ENCODE data around the gene PCSK2.

The PCSK2 gene

DNA sequence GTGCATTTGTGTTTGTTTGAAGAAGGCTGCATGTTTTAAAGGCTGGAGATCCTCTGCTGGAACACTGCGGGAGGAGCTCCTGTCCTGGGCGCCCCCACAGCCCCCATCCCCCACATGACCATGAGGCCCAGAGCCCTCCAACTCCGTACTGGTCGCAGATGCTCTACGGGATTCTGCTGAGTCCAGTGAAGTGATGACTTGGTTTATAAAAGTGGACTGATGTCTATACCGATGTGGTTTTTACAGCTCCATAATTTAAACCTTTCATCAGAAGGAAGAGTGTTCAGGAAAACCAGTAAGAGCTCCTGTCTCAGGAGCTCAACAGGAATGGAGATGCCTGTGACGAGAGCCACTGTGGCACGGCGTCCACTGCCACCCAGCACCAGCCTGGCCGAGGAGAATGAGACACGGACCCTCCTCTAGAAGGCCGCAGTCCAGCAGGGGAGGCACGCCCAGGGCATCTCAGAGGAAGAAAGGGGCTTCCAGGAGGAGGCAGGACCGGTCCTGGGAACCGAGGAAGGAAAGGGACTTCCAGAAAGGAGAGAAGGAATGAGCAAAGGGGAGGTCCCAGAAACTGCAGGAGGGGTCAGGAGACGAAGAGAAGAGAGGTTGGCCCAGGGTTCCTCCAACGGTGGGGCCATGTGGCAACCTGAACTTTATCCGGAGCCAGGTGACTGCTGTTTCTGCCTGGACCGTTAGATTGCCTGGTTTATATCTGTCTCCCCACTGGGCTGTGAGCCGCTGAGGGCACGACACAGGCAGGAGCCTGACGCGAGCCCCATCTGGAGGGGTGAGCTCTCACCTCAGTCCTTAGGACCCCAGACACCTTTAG is 277.4 kb downstream of the PCSK2 start:
- peak overlapping the region; percentile 78 for H3K4me3 ChIP-seq (ENCODE audit: low read depth, low read length)
- H3K79me2 ChIP-seq (ENCODE audit: control insufficient read depth, insufficient read depth, low read length, unreplicated experiment), result no peaks in the 10 kb centered on the region
- peaks cover 4% of the 10 kb centered on the region for H3K4me1 ChIP-seq (ENCODE audit: control insufficient read depth, insufficient read depth, low read length, unreplicated experiment)
- H2AFZ ChIP-seq (ENCODE audit: low read length, unreplicated experiment), result peak overlapping the region; percentile 29
- no peak overlapping the region for H3K27ac ChIP-seq (ENCODE audit: low read depth, low read length)
- no peaks in the 10 kb centered on the region for H3K27me3 ChIP-seq (ENCODE audit: insufficient read depth, low read length)
- no peaks in the 10 kb centered on the region for H3K36me3 ChIP-seq (ENCODE audit: insufficient read depth, low read length)

DNA sequence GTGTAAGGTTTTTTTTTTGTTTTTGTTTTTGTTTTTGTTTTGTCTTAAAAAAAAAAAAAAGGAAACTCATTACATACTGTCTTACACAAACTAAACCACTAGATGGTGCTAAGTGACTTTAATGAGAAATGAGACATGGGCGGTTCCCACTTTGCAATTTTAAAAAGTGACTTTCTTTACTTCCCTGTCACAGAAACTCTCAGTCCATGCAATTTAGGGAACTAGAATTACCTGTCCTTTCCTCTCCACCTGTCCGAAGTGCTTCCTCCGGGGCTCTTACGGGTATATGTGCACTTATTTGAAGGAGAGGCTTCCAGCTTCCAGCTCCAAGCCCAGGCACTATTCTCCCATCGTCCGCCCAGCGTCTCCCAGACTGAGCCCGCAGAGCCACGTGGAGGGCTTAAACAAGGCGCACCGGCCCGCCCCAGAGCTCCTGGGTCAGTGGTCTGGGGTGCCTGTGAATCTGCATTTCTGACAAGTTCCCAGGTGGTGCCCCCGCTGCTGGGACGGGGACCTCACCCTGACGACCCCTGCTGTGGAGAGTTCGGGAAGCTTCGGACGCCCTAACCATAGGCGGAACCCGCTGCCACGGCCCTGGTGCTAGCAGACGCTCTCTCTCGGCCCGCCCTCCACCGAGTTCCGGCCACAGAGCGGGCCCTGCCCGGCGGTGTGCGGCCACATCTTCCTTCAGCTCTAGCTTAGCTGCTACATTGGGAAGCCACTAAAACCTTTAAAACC is 278.2 kb downstream of the PCSK2 start:
- Histone ChIP-seq H3K27ac (ENCODE audit: low read depth, low read length) (no peak overlapping the region), H3K27me3 (ENCODE audit: insufficient read depth, low read length) (no peaks in the 10 kb centered on the region), H3K4me3 (ENCODE audit: low read depth, low read length) (peak overlapping the region; percentile 78), H2AFZ (ENCODE audit: low read length, unreplicated experiment) (peak overlapping the region; percentile 88), H3K79me2 (ENCODE audit: control insufficient read depth, insufficient read depth, low read length, unreplicated experiment) (no peaks in the 10 kb centered on the region), H3K4me1 (ENCODE audit: control insufficient read depth, insufficient read depth, low read length, unreplicated experiment) (peaks cover 4% of the 10 kb centered on the region), H3K36me3 (ENCODE audit: insufficient read depth, low read length) (no peaks in the 10 kb centered on the region)

GRCh38 chr20:17505636-17506517 is 279.0 kb downstream of the PCSK2 start:
- no peaks in the 10 kb centered on the region for H3K79me2 ChIP-seq (ENCODE audit: control insufficient read depth, insufficient read depth, low read length, unreplicated experiment)
- H3K27me3 ChIP-seq (ENCODE audit: insufficient read depth, low read length), result no peaks in the 10 kb centered on the region
- H2AFZ ChIP-seq (ENCODE audit: low read length, unreplicated experiment), result peak overlapping the region; percentile 88
- no peak overlapping the region for H3K27ac ChIP-seq (ENCODE audit: low read depth, low read length)
- H3K36me3 ChIP-seq (ENCODE audit: insufficient read depth, low read length), result no peaks in the 10 kb centered on the region
- peaks cover 4% of the 10 kb centered on the region for H3K4me1 ChIP-seq (ENCODE audit: control insufficient read depth, insufficient read depth, low read length, unreplicated experiment)
- H3K4me3 ChIP-seq (ENCODE audit: low read depth, low read length), result peak overlapping the region; percentile 78

- H3K4me1 ChIP-seq (ENCODE audit: control insufficient read depth, insufficient read depth, low read length, unreplicated experiment), result peaks cover 4% of the 10 kb centered on the region
- H3K36me3 ChIP-seq (ENCODE audit: insufficient read depth, low read length), result no peaks in the 10 kb centered on the region
- no peaks in the 10 kb centered on the region for H3K27me3 ChIP-seq (ENCODE audit: insufficient read depth, low read length)
- no peak overlapping the region for H3K4me3 ChIP-seq (ENCODE audit: low read depth, low read length)
- H3K27ac ChIP-seq (ENCODE audit: low read depth, low read length), result no peak overlapping the region
- no peak overlapping the region for H2AFZ ChIP-seq (ENCODE audit: low read length, unreplicated experiment)
- no peaks in the 10 kb centered on the region for H3K79me2 ChIP-seq (ENCODE audit: control insufficient read depth, insufficient read depth, low read length, unreplicated experiment)
Observed at GRCh38 chr20:17507032-17507431, 280.2 kb downstream of the PCSK2 start.

DNA sequence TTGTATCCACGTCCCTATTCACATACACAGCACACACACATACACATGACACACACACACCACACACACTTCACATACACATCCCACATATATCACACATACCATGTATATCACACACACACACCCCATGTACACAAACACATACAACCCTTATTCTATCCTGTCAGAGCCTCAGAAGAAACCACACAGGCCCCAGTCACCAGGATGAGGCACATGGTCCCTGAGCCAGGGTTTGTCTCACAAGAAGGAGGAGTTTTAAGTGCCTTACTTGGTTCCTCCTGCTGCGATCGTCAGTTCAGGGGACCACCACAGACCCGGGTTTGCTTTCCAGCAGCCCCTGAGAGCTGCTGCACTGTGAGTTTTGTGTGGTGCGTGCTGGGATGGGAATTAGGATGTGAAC is 280.7 kb downstream of the PCSK2 start:
- Histone ChIP-seq H3K79me2 (ENCODE audit: control insufficient read depth, insufficient read depth, low read length, unreplicated experiment) (no peaks in the 10 kb centered on the region), H3K4me3 (ENCODE audit: low read depth, low read length) (no peak overlapping the region), H3K27ac (ENCODE audit: low read depth, low read length) (no peak overlapping the region)

GRCh38 chr20:17508756-17509155 is 281.9 kb downstream of the PCSK2 start:
- Histone ChIP-seq H2AFZ (ENCODE audit: low read length, unreplicated experiment) (no peak overlapping the region), H3K4me1 (ENCODE audit: control insufficient read depth, insufficient read depth, low read length, unreplicated experiment) (peaks cover 4% of the 10 kb centered on the region), H3K79me2 (ENCODE audit: control insufficient read depth, insufficient read depth, low read length, unreplicated experiment) (no peaks in the 10 kb centered on the region), H3K4me3 (ENCODE audit: low read depth, low read length) (no peak overlapping the region), H3K36me3 (ENCODE audit: insufficient read depth, low read length) (no peaks in the 10 kb centered on the region), H3K27me3 (ENCODE audit: insufficient read depth, low read length) (no peaks in the 10 kb centered on the region), H3K27ac (ENCODE audit: low read depth, low read length) (no peak overlapping the region)

More for the DNA sequence above, 280.7 kb downstream of the PCSK2 start:
- Histone ChIP-seq H3K36me3 (ENCODE audit: insufficient read depth, low read length) (no peaks in the 10 kb centered on the region), H3K4me1 (ENCODE audit: control insufficient read depth, insufficient read depth, low read length, unreplicated experiment) (peaks cover 4% of the 10 kb centered on the region), H2AFZ (ENCODE audit: low read length, unreplicated experiment) (no peak overlapping the region), H3K27me3 (ENCODE audit: insufficient read depth, low read length) (no peaks in the 10 kb centered on the region)

DNA sequence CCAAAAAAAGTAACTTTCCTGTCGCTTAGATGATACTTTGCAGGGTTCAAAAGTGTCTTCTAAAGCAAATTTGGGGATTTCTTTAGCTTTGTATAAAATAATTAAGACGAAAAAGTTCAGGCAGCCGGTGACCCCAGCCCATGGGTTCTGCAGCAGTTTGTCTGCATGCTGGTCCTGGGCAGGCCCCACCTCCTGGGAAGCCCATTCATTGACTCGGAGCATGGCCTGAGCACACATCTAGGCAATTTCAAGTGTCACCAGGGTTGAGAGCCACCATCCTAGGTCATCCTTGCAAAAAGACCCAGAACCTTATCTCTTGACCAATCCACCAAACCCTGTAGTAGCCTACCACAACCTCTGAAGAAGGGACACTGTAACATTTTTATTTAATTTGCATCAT is 283.7 kb downstream of the PCSK2 start:
- peaks cover 4% of the 10 kb centered on the region for H3K4me1 ChIP-seq (ENCODE audit: control insufficient read depth, insufficient read depth, low read length, unreplicated experiment)
- no peak overlapping the region for H3K4me3 ChIP-seq (ENCODE audit: low read depth, low read length)
- no peak overlapping the region for H2AFZ ChIP-seq (ENCODE audit: low read length, unreplicated experiment)
- H3K79me2 ChIP-seq (ENCODE audit: control insufficient read depth, insufficient read depth, low read length, unreplicated experiment), result no peaks in the 10 kb centered on the region
- H3K36me3 ChIP-seq (ENCODE audit: insufficient read depth, low read length), result no peaks in the 10 kb centered on the region
- H3K27ac ChIP-seq (ENCODE audit: low read depth, low read length), result no peak overlapping the region
- no peaks in the 10 kb centered on the region for H3K27me3 ChIP-seq (ENCODE audit: insufficient read depth, low read length)

DNA sequence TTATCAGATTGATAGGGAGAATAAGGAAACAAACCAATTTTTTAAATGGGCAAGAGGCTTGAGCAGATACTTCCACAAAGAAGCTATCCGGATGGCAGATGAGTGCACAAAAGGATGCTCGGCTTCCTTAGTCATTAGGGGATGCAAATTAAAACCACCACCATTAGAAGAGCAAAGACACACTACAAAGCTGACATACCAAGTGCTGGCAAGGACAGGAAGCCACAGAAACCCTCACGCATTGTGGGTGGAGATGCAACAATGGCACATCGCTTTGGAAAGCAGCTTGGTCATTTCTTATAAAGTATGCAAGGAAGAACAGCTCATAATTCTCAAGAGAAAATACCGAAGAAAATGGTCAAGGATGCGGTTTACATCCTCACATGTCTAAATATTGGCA is 284.6 kb downstream of the PCSK2 start:
- H3K79me2 ChIP-seq (ENCODE audit: control insufficient read depth, insufficient read depth, low read length, unreplicated experiment), result no peaks in the 10 kb centered on the region
- no peaks in the 10 kb centered on the region for H3K4me1 ChIP-seq (ENCODE audit: control insufficient read depth, insufficient read depth, low read length, unreplicated experiment)
- H3K27me3 ChIP-seq (ENCODE audit: insufficient read depth, low read length), result no peaks in the 10 kb centered on the region

DNA sequence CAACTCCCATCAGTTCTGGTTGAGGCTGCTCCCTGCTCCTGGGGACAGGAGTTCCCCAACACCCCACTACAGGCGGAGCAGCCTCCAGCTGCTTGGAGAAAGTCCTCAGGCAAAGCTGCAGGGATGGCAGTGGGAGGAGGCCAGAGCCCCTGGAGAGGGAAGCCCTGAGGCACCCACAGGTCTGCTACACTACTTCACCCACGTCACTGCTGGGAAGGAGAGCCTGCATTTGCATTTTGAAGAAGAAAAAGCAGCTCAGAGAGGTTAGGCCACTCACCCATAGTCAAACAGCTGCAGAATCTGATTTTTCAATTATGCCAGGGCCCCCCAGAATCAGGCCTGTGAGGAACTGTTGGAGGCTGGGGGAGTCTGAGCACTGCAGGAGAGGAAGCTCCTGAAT is 287.1 kb downstream of the PCSK2 start:
- H3K27me3 ChIP-seq (ENCODE audit: insufficient read depth, low read length), result no peaks in the 10 kb centered on the region
- no peak overlapping the region for H3K4me3 ChIP-seq (ENCODE audit: low read depth, low read length)
- no peaks in the 10 kb centered on the region for H3K36me3 ChIP-seq (ENCODE audit: insufficient read depth, low read length)
- no peaks in the 10 kb centered on the region for H3K79me2 ChIP-seq (ENCODE audit: control insufficient read depth, insufficient read depth, low read length, unreplicated experiment)
- no peaks in the 10 kb centered on the region for H3K4me1 ChIP-seq (ENCODE audit: control insufficient read depth, insufficient read depth, low read length, unreplicated experiment)
- no peak overlapping the region for H3K27ac ChIP-seq (ENCODE audit: low read depth, low read length)
- H2AFZ ChIP-seq (ENCODE audit: low read length, unreplicated experiment), result no peak overlapping the region

More for the DNA sequence above, 284.6 kb downstream of the PCSK2 start:
- H3K4me3 ChIP-seq (ENCODE audit: low read depth, low read length), result no peak overlapping the region
- no peaks in the 10 kb centered on the region for H3K36me3 ChIP-seq (ENCODE audit: insufficient read depth, low read length)
- H3K27ac ChIP-seq (ENCODE audit: low read depth, low read length), result no peak overlapping the region
- no peak overlapping the region for H2AFZ ChIP-seq (ENCODE audit: low read length, unreplicated experiment)

GRCh38 chr20:17515053-17515452 is 288.2 kb downstream of the PCSK2 start:
- Histone ChIP-seq H2AFZ (ENCODE audit: low read length, unreplicated experiment) (no peak overlapping the region), H3K27me3 (ENCODE audit: insufficient read depth, low read length) (no peaks in the 10 kb centered on the region), H3K4me1 (ENCODE audit: control insufficient read depth, insufficient read depth, low read length, unreplicated experiment) (no peaks in the 10 kb centered on the region), H3K79me2 (ENCODE audit: control insufficient read depth, insufficient read depth, low read length, unreplicated experiment) (no peaks in the 10 kb centered on the region), H3K27ac (ENCODE audit: low read depth, low read length) (no peak overlapping the region), H3K36me3 (ENCODE audit: insufficient read depth, low read length) (no peaks in the 10 kb centered on the region), H3K4me3 (ENCODE audit: low read depth, low read length) (no peak overlapping the region)

All from ACC112 (cell line).